ENCODE data around the gene MAMDC4. TPM values are rescaled to one million over a fixed set of nuclear protein-coding genes. Genes with fewer than 3 reads are reported as not detected.
A peak's percentile ranks its signal among the peaks of the same experiment; 100 is the strongest.

MAMDC4 gene
- total and polyA plus RNA-seq, 2 of the 13 experiments (the other 11 are each of a cell fraction or from before 2014, with no cell fraction given), result 6.0 to 6.8 TPM

DNA sequence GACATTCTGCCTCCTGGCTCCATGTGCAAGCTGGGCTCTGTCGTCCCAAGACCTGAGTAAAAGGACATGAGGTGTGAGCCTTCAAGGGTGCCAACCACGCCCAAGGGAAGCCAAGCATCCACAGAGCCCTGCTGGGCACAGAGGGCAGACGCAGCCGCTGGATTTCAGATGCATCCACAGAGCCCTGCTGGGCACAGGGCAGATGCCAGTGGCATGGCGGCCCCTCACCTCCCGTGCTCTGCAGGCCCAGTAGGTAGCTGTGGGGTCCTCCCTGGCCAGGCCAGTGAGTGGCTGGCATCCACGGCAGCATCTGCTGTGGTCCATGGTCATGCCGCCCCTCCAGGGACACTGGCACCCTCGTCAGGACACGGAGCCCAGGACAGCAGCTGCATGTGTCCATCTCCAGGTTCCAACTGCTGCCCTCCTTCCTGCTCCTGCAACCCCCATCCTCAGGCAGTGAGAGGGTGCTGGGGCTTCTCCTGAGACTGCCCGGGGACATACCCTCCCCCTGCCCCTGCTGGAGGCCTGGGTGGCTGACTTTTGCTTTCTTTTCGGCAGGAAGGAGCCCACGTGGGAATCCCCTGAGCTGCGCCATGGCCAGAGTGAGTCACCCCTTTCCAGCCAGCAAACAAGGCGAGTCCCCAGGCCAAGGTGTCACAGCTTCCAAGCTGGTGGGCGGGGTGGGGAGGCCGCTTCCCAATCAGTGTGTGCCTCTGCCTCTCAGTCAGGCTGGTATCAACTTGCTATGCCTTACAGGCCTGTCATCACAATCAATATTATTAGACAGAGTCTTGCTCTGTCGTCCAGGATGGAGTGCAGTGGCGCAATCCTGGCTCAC, 30.2 kb downstream of the MAMDC4 start (continued):
- TF ChIP-seq, protein P1, sequence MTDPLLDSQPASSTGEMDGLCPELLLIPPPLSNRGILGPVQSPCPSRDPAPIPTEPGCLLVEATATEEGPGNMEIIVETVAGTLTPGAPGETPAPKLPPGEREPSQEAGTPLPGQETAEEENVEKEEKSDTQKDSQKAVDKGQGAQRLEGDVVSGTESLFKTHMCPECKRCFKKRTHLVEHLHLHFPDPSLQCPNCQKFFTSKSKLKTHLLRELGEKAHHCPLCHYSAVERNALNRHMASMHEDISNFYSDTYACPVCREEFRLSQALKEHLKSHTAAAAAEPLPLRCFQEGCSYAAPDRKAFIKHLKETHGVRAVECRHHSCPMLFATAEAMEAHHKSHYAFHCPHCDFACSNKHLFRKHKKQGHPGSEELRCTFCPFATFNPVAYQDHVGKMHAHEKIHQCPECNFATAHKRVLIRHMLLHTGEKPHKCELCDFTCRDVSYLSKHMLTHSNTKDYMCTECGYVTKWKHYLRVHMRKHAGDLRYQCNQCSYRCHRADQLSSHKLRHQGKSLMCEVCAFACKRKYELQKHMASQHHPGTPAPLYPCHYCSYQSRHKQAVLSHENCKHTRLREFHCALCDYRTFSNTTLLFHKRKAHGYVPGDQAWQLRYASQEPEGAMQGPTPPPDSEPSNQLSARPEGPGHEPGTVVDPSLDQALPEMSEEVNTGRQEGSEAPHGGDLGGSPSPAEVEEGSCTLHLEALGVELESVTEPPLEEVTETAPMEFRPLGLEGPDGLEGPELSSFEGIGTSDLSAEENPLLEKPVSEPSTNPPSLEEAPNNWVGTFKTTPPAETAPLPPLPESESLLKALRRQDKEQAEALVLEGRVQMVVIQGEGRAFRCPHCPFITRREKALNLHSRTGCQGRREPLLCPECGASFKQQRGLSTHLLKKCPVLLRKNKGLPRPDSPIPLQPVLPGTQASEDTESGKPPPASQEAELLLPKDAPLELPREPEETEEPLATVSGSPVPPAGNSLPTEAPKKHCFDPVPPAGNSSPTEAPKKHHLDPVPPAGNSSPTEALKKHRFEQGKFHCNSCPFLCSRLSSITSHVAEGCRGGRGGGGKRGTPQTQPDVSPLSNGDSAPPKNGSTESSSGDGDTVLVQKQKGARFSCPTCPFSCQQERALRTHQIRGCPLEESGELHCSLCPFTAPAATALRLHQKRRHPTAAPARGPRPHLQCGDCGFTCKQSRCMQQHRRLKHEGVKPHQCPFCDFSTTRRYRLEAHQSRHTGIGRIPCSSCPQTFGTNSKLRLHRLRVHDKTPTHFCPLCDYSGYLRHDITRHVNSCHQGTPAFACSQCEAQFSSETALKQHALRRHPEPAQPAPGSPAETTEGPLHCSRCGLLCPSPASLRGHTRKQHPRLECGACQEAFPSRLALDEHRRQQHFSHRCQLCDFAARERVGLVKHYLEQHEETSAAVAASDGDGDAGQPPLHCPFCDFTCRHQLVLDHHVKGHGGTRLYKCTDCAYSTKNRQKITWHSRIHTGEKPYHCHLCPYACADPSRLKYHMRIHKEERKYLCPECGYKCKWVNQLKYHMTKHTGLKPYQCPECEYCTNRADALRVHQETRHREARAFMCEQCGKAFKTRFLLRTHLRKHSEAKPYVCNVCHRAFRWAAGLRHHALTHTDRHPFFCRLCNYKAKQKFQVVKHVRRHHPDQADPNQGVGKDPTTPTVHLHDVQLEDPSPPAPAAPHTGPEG (CRISPR knock-in tag; IDR thresholded peaks at IDR 0.05), result no peak
- TF ChIP-seq ZNF775 (CRISPR knock-in tag; IDR thresholded peaks at IDR 0.05; ENCODE audit: borderline replicate concordance) (no peak), MXD4 (CRISPR knock-in tag; IDR thresholded peaks at IDR 0.05) (peak; percentile 96), KLF9 (CRISPR knock-in tag; IDR thresholded peaks at IDR 0.05; ENCODE audit: low read depth) (0 out of 2 replicates have a peak, but pooled peaks have one; percentile 28), CEBPB (IDR thresholded peaks at IDR 0.05; ENCODE audit: borderline replicate concordance, low read depth, low read length) (peak; percentile 92), TAF15 (IDR thresholded peaks at IDR 0.05; ENCODE audit: low read depth, low read length, poor library complexity, severe bottlenecking) (no peak), SYNCRIP (IDR thresholded peaks at IDR 0.05; ENCODE audit: insufficient read depth, low read depth, low read length) (no peak), HOXA9 (CRISPR knock-in tag; IDR thresholded peaks at IDR 0.05; ENCODE audit: borderline replicate concordance) (no peak), HOXA3 (CRISPR knock-in tag; IDR thresholded peaks at IDR 0.05) (peak; percentile 79; the same call in 1 of the 2 replicates), ZNF660 (CRISPR knock-in tag; IDR thresholded peaks at IDR 0.05; ENCODE audit: borderline replicate concordance, low read depth) (no peak), SETDB1 (CRISPR knock-in tag; IDR thresholded peaks at IDR 0.05; ENCODE audit: borderline replicate concordance) (no peak), ZFYVE20 (CRISPR knock-in tag; IDR thresholded peaks at IDR 0.05; ENCODE audit: borderline replicate concordance, low read depth) (no peak), ZNF672 (CRISPR knock-in tag; IDR thresholded peaks at IDR 0.05) (no peak), RARA (CRISPR knock-in tag; IDR thresholded peaks at IDR 0.05) (peak; percentile 85)
- TF ChIP-seq, protein P2, sequence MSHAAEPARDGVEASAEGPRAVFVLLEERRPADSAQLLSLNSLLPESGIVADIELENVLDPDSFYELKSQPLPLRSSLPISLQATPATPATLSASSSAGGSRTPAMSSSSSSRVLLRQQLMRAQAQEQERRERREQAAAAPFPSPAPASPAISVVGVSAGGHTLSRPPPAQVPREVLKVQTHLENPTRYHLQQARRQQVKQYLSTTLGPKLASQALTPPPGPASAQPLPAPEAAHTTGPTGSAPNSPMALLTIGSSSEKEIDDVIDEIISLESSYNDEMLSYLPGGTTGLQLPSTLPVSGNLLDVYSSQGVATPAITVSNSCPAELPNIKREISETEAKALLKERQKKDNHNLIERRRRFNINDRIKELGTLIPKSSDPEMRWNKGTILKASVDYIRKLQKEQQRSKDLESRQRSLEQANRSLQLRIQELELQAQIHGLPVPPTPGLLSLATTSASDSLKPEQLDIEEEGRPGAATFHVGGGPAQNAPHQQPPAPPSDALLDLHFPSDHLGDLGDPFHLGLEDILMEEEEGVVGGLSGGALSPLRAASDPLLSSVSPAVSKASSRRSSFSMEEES (CRISPR knock-in tag; IDR thresholded peaks at IDR 0.05), result peak; percentile 65
- TF ChIP-seq, protein P3, sequence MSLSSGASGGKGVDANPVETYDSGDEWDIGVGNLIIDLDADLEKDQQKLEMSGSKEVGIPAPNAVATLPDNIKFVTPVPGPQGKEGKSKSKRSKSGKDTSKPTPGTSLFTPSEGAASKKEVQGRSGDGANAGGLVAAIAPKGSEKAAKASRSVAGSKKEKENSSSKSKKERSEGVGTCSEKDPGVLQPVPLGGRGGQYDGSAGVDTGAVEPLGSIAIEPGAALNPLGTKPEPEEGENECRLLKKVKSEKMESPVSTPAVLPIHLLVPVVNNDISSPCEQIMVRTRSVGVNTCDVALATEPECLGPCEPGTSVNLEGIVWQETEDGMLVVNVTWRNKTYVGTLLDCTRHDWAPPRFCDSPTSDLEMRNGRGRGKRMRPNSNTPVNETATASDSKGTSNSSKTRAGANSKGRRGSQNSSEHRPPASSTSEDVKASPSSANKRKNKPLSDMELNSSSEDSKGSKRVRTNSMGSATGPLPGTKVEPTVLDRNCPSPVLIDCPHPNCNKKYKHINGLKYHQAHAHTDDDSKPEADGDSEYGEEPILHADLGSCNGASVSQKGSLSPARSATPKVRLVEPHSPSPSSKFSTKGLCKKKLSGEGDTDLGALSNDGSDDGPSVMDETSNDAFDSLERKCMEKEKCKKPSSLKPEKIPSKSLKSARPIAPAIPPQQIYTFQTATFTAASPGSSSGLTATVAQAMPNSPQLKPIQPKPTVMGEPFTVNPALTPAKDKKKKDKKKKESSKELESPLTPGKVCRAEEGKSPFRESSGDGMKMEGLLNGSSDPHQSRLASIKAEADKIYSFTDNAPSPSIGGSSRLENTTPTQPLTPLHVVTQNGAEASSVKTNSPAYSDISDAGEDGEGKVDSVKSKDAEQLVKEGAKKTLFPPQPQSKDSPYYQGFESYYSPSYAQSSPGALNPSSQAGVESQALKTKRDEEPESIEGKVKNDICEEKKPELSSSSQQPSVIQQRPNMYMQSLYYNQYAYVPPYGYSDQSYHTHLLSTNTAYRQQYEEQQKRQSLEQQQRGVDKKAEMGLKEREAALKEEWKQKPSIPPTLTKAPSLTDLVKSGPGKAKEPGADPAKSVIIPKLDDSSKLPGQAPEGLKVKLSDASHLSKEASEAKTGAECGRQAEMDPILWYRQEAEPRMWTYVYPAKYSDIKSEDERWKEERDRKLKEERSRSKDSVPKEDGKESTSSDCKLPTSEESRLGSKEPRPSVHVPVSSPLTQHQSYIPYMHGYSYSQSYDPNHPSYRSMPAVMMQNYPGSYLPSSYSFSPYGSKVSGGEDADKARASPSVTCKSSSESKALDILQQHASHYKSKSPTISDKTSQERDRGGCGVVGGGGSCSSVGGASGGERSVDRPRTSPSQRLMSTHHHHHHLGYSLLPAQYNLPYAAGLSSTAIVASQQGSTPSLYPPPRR (CRISPR knock-in tag; IDR thresholded peaks at IDR 0.05; ENCODE audit: borderline replicate concordance), result 0 out of 2 replicates have a peak, but pooled peaks have one; percentile 57
